HG03095 (cell line): ENCODE data around the gene MADD.
"Not testable (repeated sequence)": the region's sequence is repeated elsewhere in the genome, so short reads cannot be mapped to it uniquely, and the experiment has no call there.

Experiments
- ATAC-seq: cut with Tn5 transposase; IDR thresholded peaks from one replicate; pipeline ENCODE4 v1.9.1; 2021; ENCODE audit warnings: moderate library complexity; ENCODE audit not compliant: unreplicated experiment

Gene MADD

DNA sequence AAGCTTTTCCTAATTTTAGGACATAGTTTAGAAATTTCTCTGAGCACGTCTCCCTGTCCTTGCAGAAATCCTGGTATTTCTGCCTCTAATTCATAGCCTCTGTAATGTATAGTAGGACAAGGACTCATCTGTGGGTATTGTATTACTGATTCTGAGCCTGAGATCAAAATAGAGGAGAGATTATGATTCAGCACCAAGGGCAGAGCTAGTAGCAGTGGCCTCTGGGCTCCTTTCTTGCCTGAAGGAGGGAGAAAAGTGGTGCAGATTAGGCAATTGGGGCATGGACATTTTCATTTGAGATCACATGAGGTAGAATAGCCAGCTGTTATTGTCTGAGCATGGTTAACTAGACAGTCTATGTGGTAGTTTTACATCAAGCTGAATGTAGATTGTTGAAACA lies 2.8 kb downstream of the MADD start:
- ATAC-seq, result no peak

- ATAC-seq, result no peak
These were observed 4.7 kb downstream of the MADD start for GRCh38 chr11:47274495-47275235.

GRCh38 chr11:47276923-47277322 lies 7.0 kb downstream of the MADD start:
- no peak for ATAC-seq

DNA sequence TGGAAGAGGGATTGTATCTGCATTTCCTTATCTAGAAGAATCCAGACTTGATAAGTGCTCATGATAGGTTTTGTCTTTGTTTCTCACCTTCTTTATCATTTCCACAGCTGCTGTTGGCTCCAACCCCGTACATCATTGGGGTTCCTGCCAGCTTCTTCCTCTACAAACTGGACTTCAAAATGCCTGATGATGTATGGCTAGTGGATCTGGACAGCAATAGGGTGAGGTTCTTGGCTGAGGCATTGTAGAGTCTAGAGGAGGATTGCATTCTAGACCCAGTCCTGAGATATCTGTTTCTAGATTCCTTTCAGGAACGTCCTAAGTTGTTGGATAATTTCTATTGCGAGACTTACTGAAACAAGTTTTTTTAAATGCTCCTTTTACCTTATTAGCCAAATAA lies 8.1 kb downstream of the MADD start:
- no peak for ATAC-seq

- no peak for ATAC-seq
These were observed 8.8 kb downstream of the MADD start for GRCh38 chr11:47278769-47279168.

- no peak for ATAC-seq
These were observed 10.2 kb downstream of the MADD start for GRCh38 chr11:47280099-47280498.

GRCh38 chr11:47280860-47281259 lies 10.9 kb downstream of the MADD start:
- ATAC-seq, result no peak

- ATAC-seq, result no peak
These were observed 12.5 kb downstream of the MADD start for GRCh38 chr11:47282462-47282861.

DNA sequence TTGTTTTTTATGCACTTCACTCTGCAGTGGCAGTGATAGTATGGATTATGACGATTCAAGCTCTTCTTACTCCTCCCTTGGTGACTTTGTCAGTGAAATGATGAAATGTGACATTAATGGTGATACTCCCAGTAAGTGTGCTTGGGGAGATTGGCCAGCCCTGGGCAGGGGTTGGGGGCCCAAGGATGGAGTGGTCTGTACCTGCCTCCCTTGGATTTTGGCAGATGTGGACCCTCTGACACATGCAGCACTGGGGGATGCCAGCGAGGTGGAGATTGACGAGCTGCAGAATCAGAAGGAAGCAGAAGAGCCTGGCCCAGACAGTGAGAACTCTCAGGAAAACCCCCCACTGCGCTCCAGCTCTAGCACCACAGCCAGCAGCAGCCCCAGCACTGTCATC lies 14.2 kb downstream of the MADD start:
- no peak for ATAC-seq

DNA sequence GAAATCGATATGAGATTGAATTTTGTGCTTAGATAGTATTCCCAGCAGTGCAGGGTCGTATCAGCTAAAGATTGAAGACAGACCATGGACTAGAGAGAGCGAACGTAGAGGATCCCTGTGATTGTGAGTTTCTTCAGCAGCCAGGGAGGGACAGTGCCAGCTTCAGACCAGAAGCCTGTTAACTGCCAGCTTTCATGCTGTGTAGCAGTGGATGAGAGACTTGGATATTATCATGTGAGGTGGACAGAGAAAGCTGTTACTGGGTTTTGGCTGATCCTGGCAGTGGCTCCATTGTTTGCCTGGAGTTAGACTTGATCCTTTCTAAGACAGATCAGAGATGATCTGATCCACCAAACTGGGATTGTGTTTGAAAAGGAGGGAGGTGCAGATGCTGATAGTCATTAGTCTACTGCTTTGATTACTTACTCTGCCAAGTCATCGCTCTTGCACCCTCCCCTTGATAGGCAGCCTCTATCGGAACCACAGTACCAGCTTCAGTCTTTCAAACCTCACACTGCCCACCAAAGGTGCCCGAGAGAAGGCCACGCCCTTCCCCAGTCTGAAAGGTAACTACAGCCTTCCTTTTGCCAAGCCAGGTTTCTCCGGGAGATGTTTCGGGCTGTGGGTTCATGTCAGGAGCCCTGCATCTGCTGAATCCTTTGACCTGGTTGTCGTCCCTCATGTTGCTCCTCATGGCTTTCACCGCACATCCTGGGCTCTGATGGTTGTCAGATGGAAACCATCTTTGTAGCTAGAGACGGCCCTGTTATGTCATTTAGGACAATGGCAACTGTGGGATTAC lies 16.2 kb downstream of the MADD start:
- no peak for ATAC-seq

- ATAC-seq, result no peak
These were observed 18.1 kb downstream of the MADD start for GRCh38 chr11:47288066-47288465.

DNA sequence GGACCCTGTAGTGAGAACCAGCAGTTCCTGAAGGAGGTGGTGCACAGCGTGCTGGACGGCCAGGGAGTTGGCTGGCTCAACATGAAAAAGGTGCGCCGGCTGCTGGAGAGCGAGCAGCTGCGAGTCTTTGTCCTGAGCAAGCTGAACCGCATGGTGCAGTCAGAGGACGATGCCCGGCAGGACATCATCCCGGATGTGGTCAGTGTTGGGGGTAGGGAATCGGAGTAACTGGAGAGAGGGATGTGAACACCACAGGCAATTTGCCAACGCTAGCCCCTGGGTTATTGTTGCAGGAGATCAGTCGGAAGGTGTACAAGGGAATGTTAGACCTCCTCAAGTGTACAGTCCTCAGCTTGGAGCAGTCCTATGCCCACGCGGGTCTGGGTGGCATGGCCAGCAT lies 19.9 kb downstream of the MADD start:
- no peak for ATAC-seq

- no peak for ATAC-seq
These were observed 25.5 kb downstream of the MADD start for GRCh38 chr11:47295385-47295784.

DNA sequence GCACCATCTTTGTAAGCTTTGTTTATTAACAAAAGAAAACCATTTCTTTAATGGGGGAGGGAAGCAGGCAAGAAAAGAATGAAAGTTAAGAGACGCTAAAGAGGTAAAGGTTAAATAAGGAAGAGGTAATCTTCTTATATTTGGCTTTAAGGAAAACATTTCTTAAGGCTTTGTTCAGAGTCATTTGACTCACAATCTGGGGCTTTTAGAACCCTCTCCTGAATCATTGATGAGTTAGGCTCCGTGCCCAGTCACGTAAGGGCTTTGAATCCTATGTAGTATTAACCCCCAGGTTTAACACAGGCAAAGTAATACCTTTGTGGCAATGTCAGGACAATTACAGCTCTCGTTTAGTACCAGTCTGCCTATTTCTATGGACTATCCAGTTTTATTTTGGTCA lies 26.1 kb downstream of the MADD start:
- ATAC-seq, result no peak

GRCh38 chr11:47299078-47299477 lies 29.1 kb downstream of the MADD start:
- no peak for ATAC-seq

DNA sequence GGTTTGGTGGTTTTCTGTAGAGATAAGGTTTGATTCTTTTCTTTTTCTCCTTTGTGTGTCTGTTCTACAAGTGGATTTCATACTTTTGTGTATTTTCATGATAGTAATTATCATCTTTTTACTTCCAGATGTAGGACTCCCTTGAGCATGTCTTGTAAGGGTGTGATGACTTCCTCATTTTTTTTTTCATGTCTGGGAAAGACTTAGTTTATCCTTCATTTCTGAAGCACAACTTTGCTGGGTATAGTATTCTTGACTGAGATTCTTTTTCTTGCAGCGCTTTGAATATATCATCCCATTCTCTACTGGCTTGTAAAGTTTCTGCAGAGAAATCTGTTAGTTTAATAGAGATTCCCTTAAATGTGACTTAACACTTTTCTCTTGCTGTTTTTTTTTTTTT lies 32.9 kb downstream of the MADD start:
- no peak for ATAC-seq

GRCh38 chr11:47305734-47306483 lies 36.0 kb downstream of the MADD start:
- ATAC-seq, result no peak

DNA sequence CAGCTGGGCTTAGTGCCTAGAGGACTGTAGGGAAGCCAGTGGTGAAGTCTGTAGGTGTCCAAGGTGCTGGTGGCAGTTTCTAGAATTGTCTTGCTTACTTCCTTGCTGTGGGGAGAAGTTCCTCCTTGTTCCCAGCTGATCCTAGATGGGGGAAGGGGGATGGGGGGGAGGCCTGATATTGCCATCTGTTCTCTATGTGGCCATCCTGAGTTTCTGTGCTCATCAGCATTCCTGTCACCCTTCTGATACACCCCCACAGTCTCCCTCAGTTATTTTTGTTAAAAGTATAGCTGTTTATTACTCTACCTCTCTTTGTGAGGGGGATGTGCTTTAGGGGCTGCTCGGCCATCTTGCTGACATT lies 36.5 kb downstream of the MADD start:
- no peak for ATAC-seq

DNA sequence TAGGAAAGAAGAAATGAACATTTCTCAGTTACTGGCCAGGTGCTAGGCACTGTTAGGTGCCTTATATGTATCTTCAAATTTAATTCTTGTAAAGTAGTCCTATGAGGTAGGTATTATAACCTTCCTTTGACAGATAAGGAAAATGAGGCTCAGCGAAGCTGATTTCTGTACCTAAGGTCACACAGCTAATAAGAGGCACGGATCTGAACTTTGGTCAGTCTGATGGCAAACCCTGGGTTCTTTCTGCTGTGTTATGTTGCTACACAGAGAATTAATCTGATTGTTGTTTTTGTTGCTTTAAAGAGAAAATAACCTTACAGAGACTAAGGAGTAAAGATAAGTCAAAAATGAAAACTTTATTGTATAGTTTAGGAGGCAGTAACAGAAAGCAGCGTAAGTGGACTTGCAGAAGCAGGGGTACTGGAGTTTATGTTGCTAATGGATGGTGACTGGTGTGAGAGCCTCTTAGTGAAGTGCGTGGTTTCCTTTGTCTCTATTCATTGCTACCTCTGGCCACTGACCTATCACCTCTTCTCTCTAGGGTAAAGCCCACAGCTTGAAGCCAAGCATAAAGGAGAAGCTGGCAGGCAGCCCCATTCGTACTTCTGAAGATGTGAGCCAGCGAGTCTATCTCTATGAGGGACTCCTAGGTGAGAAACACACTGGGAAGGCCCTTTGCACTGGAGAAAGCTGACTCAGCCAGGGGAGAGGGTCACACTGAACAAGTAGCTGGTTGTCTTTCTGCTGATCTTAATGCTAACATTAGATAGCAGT lies 38.3 kb downstream of the MADD start:
- no peak for ATAC-seq

- no peak for ATAC-seq
These were observed 45.1 kb downstream of the MADD start for GRCh38 chr11:47314992-47315391.

DNA sequence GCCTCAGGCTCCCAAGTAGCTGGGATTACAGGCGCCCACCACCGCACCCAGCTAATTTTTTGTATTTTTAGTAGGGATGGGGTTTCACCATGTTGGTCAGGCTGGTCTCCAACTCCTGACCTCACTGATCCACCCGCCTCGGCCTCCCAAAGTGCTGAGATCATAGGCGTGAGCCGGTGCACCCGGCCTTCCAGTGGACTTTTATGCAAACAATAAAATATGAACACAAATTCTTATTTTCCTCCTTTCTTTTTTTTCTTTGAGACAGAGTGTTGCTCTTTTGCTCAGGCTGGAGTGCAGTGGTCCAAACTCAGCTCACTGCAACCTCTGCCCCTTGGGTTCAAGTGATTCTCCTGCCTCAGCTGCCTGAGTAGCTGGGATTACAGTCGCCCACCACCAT lies 46.6 kb downstream of the MADD start:
- not testable (repeated sequence) for ATAC-seq
